ENCODE data around the gene PTGIS.

DNA sequence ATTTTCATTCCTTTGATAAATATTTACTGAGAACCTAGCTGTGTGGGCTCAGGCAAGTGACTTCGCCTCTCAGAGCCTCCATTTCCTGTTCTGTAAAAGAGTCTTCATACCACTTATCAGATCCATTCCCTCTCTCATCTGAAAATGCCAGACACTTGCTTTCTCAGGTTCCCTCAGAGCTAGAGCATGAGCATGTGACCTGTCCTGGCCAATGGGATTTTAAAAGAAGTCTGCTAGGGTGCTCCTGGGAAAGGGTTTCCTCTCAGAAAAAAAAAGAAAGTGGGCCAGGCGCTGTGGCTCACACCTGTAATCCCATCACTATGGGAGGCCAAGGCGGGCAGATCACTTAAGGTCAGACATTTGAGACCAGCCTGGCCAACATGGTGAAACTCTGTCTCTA, 90.7 kb downstream of the PTGIS start:
- TF ChIP-seq EZH2 (IDR thresholded peaks at IDR 0.05; ENCODE audit: low read depth) = no peak
- TF ChIP-seq, protein P1, sequence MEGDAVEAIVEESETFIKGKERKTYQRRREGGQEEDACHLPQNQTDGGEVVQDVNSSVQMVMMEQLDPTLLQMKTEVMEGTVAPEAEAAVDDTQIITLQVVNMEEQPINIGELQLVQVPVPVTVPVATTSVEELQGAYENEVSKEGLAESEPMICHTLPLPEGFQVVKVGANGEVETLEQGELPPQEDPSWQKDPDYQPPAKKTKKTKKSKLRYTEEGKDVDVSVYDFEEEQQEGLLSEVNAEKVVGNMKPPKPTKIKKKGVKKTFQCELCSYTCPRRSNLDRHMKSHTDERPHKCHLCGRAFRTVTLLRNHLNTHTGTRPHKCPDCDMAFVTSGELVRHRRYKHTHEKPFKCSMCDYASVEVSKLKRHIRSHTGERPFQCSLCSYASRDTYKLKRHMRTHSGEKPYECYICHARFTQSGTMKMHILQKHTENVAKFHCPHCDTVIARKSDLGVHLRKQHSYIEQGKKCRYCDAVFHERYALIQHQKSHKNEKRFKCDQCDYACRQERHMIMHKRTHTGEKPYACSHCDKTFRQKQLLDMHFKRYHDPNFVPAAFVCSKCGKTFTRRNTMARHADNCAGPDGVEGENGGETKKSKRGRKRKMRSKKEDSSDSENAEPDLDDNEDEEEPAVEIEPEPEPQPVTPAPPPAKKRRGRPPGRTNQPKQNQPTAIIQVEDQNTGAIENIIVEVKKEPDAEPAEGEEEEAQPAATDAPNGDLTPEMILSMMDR (conservative IDR thresholded peaks at IDR 0.05) = no peak

Measured in PC-9 (cell line).